Measurements from ENCODE around the gene ITGB4.

Gene ITGB4

DNA sequence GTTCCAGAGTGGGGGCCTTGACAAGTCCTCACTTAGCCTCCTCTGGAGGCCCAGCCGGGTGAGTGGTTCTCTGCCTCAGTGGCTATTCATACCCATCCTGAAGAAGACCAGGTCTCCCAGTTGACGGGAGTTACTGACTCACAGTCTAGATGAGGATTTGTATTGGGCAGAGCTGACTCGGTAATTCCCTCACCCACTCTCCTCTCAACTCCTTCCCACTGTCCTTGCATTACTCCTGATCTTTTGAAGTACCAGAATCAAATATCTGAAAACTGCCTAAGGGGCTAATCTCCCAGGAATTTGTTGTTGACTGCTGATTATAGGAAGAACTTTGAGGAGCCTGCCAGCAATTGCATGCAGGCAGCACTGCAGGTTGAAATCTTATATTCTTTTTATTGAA is 40.0 kb upstream of the ITGB4 start:
- no peaks in the 10 kb centered on the region for H3K4me1 Mint-ChIP-seq
- H3K27ac Mint-ChIP-seq, result no peak overlapping the region
- H3K4me3 Mint-ChIP-seq, result no peak overlapping the region

GRCh38 chr17:75683583-75683982 is 37.7 kb upstream of the ITGB4 start:
- Mint-ChIP-seq H3K27ac (no peak overlapping the region), H3K27me3 (ENCODE audit: low read depth) (no peaks in the 10 kb centered on the region), H3K4me3 (no peak overlapping the region), H3K36me3 (ENCODE audit: low read depth) (peaks cover 18% of the 10 kb centered on the region), H3K9me3 (no peaks in the 10 kb centered on the region), H3K4me1 (no peaks in the 10 kb centered on the region)
- TF ChIP-seq, protein P1, sequence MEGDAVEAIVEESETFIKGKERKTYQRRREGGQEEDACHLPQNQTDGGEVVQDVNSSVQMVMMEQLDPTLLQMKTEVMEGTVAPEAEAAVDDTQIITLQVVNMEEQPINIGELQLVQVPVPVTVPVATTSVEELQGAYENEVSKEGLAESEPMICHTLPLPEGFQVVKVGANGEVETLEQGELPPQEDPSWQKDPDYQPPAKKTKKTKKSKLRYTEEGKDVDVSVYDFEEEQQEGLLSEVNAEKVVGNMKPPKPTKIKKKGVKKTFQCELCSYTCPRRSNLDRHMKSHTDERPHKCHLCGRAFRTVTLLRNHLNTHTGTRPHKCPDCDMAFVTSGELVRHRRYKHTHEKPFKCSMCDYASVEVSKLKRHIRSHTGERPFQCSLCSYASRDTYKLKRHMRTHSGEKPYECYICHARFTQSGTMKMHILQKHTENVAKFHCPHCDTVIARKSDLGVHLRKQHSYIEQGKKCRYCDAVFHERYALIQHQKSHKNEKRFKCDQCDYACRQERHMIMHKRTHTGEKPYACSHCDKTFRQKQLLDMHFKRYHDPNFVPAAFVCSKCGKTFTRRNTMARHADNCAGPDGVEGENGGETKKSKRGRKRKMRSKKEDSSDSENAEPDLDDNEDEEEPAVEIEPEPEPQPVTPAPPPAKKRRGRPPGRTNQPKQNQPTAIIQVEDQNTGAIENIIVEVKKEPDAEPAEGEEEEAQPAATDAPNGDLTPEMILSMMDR (IDR thresholded peaks at IDR 0.05; ENCODE audit: unreplicated experiment in 3 of 3), result no peak

More for the DNA sequence above, 40.0 kb upstream of the ITGB4 start:
- peaks cover 16% of the 10 kb centered on the region for H3K36me3 Mint-ChIP-seq (ENCODE audit: low read depth)
- no peaks in the 10 kb centered on the region for H3K27me3 Mint-ChIP-seq (ENCODE audit: low read depth)
- H3K9me3 Mint-ChIP-seq, result no peaks in the 10 kb centered on the region
- TF ChIP-seq, protein P1 (IDR thresholded peaks at IDR 0.05; ENCODE audit: unreplicated experiment in 3 of 3), result no peak

- Mint-ChIP-seq H3K27ac (no peak overlapping the region), H3K27me3 (ENCODE audit: low read depth) (no peaks in the 10 kb centered on the region), H3K9me3 (no peaks in the 10 kb centered on the region), H3K36me3 (ENCODE audit: low read depth) (peaks cover 15% of the 10 kb centered on the region), H3K4me3 (no peak overlapping the region), H3K4me1 (no peaks in the 10 kb centered on the region)
- TF ChIP-seq, protein P1 (IDR thresholded peaks at IDR 0.05; ENCODE audit: unreplicated experiment in 3 of 3), result no peak
Measured at GRCh38 chr17:75684249-75684648, 37.0 kb upstream of the ITGB4 start.

- H3K27ac Mint-ChIP-seq, result no peak overlapping the region
- H3K27me3 Mint-ChIP-seq (ENCODE audit: low read depth), result no peaks in the 10 kb centered on the region
Measured at GRCh38 chr17:75684924-75685323, 36.3 kb upstream of the ITGB4 start.

GRCh38 chr17:75685499-75685898 is 35.8 kb upstream of the ITGB4 start:
- Mint-ChIP-seq H3K27ac (no peak overlapping the region), H3K4me1 (no peaks in the 10 kb centered on the region), H3K9me3 (no peaks in the 10 kb centered on the region), H3K4me3 (no peak overlapping the region), H3K27me3 (ENCODE audit: low read depth) (no peaks in the 10 kb centered on the region), H3K36me3 (ENCODE audit: low read depth) (peaks cover 10% of the 10 kb centered on the region)
- TF ChIP-seq, protein P1 (IDR thresholded peaks at IDR 0.05; ENCODE audit: unreplicated experiment in 3 of 3), result no peak

More at GRCh38 chr17:75684924-75685323, 36.3 kb upstream of the ITGB4 start:
- H3K36me3 Mint-ChIP-seq (ENCODE audit: low read depth), result peaks cover 11% of the 10 kb centered on the region
- no peak overlapping the region for H3K4me3 Mint-ChIP-seq
- no peaks in the 10 kb centered on the region for H3K4me1 Mint-ChIP-seq
- TF ChIP-seq, protein P1 (IDR thresholded peaks at IDR 0.05; ENCODE audit: unreplicated experiment in 3 of 3), result no peak
- H3K9me3 Mint-ChIP-seq, result no peaks in the 10 kb centered on the region

DNA sequence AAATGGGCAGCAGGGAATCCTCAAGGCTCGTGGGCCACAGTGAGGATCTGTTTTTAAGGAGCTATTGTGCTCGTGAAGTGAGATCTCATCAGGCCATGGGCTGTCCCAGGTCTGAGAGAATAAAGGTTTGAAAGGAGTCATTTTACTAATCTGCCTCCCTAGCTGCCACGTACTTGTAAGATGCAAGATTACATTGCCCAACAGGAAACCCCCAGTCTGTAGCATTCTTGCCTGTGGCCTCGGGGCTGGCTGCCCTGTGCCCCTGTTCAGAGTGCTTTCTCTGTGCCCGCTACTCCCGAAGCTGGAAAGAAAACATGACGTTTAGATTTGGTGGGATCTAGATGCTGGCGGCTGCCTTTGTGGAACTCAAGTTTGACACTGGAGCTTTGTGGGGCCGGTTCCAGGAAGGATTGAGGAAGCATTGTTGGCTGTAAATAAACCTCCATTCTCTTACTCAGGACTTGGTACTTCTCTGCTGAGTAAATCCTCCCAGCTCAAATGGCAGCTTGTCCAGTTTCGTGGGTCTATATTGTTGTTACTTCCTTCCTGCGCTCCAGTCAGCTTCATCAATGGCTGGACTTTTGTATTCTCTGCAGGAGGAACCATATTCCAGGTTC is 32.9 kb upstream of the ITGB4 start:
- Mint-ChIP-seq H3K4me3 (no peak overlapping the region), H3K9me3 (no peaks in the 10 kb centered on the region), H3K27me3 (ENCODE audit: low read depth) (no peaks in the 10 kb centered on the region), H3K27ac (peak overlapping the region in 2 of 3 experiments; percentile 2 to 7), H3K4me1 (peaks cover 4% of the 10 kb centered on the region), H3K36me3 (ENCODE audit: low read depth) (peaks cover 17% of the 10 kb centered on the region)
- TF ChIP-seq, protein P1 (IDR thresholded peaks at IDR 0.05; ENCODE audit: unreplicated experiment in 3 of 3), result no peak
